Smooth muscle cell (in vitro differentiated cells): Measurements from ENCODE around the gene ZNF804A. TPM values are rescaled to one million over a fixed set of nuclear protein-coding genes. Genes with fewer than 3 reads are reported as not detected.

ENCODE experiments used
- DNase-seq: peaks from one replicate; lab custom pipeline; 2025; ENCODE audit not compliant: unreplicated experiment; lab: John Stamatoyannopoulos, UW
- H2AFZ ChIP-seq: fragments of 200-600 bp; sonication (generic); 2 replicates; pipeline ENCODE4 v1.6.0; 2016; ENCODE audit warnings: antibody characterized with exemption, low read depth, mild to moderate bottlenecking
- H3F3A ChIP-seq: fragments of 200-600 bp; sonication (generic); 2 replicates; pipeline ENCODE4 v1.6.0; 2017; ENCODE audit warnings: antibody characterized with exemption, low read depth
- H3K27ac ChIP-seq: fragments of 200-600 bp; sonication (generic); 2 replicates; pipeline ENCODE4 v1.5.1; 2016; ENCODE audit warnings: low read depth, mild to moderate bottlenecking
- H3K27me3 ChIP-seq: fragments of 200-600 bp; sonication (generic); 2 replicates; pipeline ENCODE4 v1.6.1; 2016; ENCODE audit warnings: low read depth, mild to moderate bottlenecking
- H3K36me3 ChIP-seq: fragments of 200-600 bp; sonication (generic); 2 replicates; pipeline ENCODE4 v1.5.1; 2016; ENCODE audit warnings: low read depth
- H3K4me1 ChIP-seq: fragments of 200-600 bp; sonication (generic); 2 replicates; pipeline ENCODE4 v1.5.1; 2016; ENCODE audit warnings: low read depth
- H3K4me2 ChIP-seq: fragments of 200-600 bp; sonication (generic); 2 replicates; pipeline ENCODE4 v1.6.0; 2016; ENCODE audit warnings: mild to moderate bottlenecking
- H3K4me3 ChIP-seq: fragments of 200-600 bp; sonication (generic); 2 replicates; pipeline ENCODE4 v1.5.1; 2016; ENCODE audit warnings: mild to moderate bottlenecking
- H3K79me2 ChIP-seq: fragments of 200-600 bp; sonication (generic); 2 replicates; pipeline ENCODE4 v1.6.0; 2016; ENCODE audit warnings: low read depth, mild to moderate bottlenecking
- H3K9ac ChIP-seq: fragments of 200-600 bp; sonication (generic); 2 replicates; pipeline ENCODE4 v1.6.0; 2016; ENCODE audit warnings: low read depth
- H3K9me3 ChIP-seq: fragments of 200-600 bp; sonication (generic); replicated peaks from 2 replicates; pipeline ENCODE4 v1.5.1; 2016; ENCODE audit warnings: low read depth
- H4K20me1 ChIP-seq: fragments of 200-600 bp; sonication (generic); 2 replicates; pipeline ENCODE4 v1.6.0; 2016; ENCODE audit warnings: low read depth
- WGBS: methylation state at CpG from one replicate; pipeline ENCODE4 v1.1.7; 2016; ENCODE audit warnings: low lambda C conversion rate; 5-methylcytosine and 5-hydroxymethylcytosine counted together
- polyA plus RNA-seq: library from polyadenylated mRNA; unstranded; fragments of >200 nt; fragmentation: Nextera tagmentation; extraction: Ambion mirVana; gene quantifications from 2 replicates; pipeline ENCODE4 v1.2.1, GENCODE V29; 2016
- total RNA-seq: library from RNA; depleted of rRNA; stranded (reverse); fragments of >200 nt; gene quantifications from 2 replicates; pipeline ENCODE4 v1.2.3, GENCODE V29; 2014
- TF ChIP-seq, protein P1 (sequence below): fragments of 200-600 bp; sonication (generic); IDR thresholded peaks from 2 replicates; pipeline ENCODE4 v1.5.1; 2017; ENCODE audit warnings: borderline replicate concordance, mild to moderate bottlenecking, antibody characterized with exemption; ENCODE audit not compliant: insufficient read depth, poor library complexity, severe bottlenecking

Gene ZNF804A
- total and polyA plus RNA-seq, 2 experiments from 2014 or later = 1.0 to 1.3 TPM

DNA sequence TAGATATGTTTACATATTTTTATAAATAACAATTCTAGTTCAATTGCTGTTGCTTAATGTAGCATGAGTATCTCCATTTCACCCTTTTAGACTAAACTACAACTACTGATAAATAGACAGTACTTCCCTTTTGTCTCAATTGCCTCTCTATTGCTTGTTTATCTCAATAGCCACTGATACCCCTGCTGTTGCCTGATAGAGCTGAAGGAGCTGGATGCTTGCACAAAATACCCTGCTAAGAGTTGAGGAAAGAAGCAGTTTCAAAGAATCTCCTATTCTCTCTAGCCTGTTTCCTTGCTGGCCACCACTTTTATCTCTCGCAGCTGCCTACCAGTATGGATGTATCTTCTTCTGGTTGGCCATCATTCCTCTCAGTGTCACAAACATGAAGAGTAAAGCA is 16.9 kb upstream of the ZNF804A start:
- no peaks in the 10 kb centered on the region for H3K4me1 ChIP-seq
- no peaks in the 10 kb centered on the region for H3K79me2 ChIP-seq
- H3K4me3 ChIP-seq = no peak overlapping the region
- H3K9me3 ChIP-seq = no peaks in the 10 kb centered on the region
- no peak overlapping the region for H3K27ac ChIP-seq
- no peaks in the 10 kb centered on the region for H3K27me3 ChIP-seq
- TF ChIP-seq, protein P1, sequence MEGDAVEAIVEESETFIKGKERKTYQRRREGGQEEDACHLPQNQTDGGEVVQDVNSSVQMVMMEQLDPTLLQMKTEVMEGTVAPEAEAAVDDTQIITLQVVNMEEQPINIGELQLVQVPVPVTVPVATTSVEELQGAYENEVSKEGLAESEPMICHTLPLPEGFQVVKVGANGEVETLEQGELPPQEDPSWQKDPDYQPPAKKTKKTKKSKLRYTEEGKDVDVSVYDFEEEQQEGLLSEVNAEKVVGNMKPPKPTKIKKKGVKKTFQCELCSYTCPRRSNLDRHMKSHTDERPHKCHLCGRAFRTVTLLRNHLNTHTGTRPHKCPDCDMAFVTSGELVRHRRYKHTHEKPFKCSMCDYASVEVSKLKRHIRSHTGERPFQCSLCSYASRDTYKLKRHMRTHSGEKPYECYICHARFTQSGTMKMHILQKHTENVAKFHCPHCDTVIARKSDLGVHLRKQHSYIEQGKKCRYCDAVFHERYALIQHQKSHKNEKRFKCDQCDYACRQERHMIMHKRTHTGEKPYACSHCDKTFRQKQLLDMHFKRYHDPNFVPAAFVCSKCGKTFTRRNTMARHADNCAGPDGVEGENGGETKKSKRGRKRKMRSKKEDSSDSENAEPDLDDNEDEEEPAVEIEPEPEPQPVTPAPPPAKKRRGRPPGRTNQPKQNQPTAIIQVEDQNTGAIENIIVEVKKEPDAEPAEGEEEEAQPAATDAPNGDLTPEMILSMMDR = no peak
- H3F3A ChIP-seq = no peaks in the 10 kb centered on the region
- DNase-seq = no peak
- no peak overlapping the region for H3K4me2 ChIP-seq
- H2AFZ ChIP-seq = no peak overlapping the region
- 75% methylated on average over 1 of the region's 1 CpG for WGBS
- H3K36me3 ChIP-seq = no peaks in the 10 kb centered on the region
- H3K9ac ChIP-seq = no peak overlapping the region
- no peaks in the 10 kb centered on the region for H4K20me1 ChIP-seq

DNA sequence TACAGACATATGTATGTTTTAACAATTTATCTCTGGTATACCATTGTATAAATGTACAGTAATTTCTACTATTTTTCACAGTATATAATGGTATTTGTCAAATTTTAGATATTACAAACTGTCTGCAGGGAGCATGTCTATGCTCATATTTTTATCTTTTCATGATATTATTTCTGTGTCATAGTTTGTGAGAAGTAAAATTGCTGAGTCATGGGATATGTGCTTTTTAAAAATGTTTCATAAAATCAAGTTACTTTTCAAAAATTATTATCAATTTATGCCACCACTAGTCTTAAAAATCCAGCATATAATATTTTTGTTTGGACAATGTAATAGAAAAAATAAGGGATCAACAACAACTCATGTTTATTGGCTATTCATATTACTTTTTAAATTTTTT is 9.1 kb upstream of the ZNF804A start:
- H3K9ac ChIP-seq = no peak overlapping the region

DNA sequence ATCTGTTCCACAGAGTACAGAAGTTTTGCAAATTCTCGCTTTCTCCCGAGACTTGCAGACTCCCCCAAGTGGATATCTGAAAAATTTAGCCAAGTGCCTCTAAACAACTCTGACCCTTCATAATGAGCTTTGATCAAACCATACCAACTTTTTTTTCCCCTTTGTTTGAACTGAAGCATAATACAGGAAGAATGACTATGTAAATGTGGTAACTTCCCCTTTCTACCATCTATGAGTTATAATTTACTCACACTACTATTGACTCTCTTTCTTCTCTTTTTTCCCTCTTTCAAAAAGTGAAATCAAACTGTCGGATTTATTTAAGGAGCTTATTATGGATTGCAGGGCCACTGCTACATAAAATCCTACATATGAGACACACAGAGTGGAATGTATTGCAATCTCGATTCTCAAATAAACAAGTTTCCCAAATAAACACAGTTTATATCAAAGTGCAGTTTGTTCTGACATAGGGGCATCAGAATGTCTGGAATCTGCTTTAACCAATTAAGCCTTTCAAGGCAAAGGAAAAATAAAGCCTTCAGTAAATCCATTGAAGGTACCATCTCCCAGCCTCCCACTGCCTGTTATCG is 1.4 kb upstream of the ZNF804A start:
- no peaks in the 10 kb centered on the region for H3K36me3 ChIP-seq
- no peaks in the 10 kb centered on the region for H3K9me3 ChIP-seq
- peak overlapping the region; percentile 83 for H3K4me3 ChIP-seq
- no peaks in the 10 kb centered on the region for H4K20me1 ChIP-seq
- whole genome bisulfite sequencing = 26% methylated on average over 5 of the region's 5 CpGs
- H3K4me1 ChIP-seq = peaks cover 7% of the 10 kb centered on the region
- peak overlapping the region; percentile 94 for H3K4me2 ChIP-seq
- peak overlapping the region; percentile 84 for H2AFZ ChIP-seq
- no peak for DNase-seq
- H3K27me3 ChIP-seq = peaks cover 5% of the 10 kb centered on the region
- H3K9ac ChIP-seq = peak overlapping the region; percentile 32
- TF ChIP-seq, protein P1 = no peak
- H3F3A ChIP-seq = no peaks in the 10 kb centered on the region
- H3K27ac ChIP-seq = peak overlapping the region; percentile 72
- H3K79me2 ChIP-seq = peaks cover 8% of the 10 kb centered on the region

More for the DNA sequence above, 9.1 kb upstream of the ZNF804A start:
- no peak overlapping the region for H3K4me3 ChIP-seq
- no peaks in the 10 kb centered on the region for H3K9me3 ChIP-seq
- no peaks in the 10 kb centered on the region for H4K20me1 ChIP-seq
- H3K36me3 ChIP-seq = no peaks in the 10 kb centered on the region
- TF ChIP-seq, protein P1 = no peak
- H2AFZ ChIP-seq = no peak overlapping the region
- H3K79me2 ChIP-seq = no peaks in the 10 kb centered on the region
- H3K27me3 ChIP-seq = no peaks in the 10 kb centered on the region
- H3F3A ChIP-seq = no peaks in the 10 kb centered on the region
- DNase-seq = no peak
- no peak overlapping the region for H3K27ac ChIP-seq
- no peaks in the 10 kb centered on the region for H3K4me1 ChIP-seq
- H3K4me2 ChIP-seq = no peak overlapping the region

DNA sequence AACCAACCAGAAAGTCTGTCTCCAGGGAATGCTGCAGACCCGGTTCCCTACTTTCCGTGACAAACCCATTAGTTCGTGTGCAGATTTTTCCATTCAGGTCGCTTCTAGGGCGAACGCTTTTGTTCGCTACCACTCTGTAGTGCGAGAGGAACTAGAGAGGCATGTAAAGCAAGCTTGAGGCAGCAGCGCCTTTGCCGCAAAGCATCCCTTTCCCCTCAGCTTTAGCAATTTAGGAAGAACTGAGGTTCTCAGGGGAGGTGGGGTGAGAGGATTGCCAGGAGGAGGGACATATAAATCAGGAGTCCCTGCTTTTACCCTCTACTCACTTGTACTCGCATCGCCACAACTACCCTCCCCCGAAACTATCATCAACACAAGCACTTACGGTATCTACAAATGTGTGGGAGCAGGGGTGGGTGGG is 748 bp upstream of the ZNF804A start:
- Histone ChIP-seq H3K9ac (peak overlapping the region; percentile 32), H3K9me3 (no peaks in the 10 kb centered on the region), H3K4me3 (peak overlapping the region; percentile 83), H3K4me1 (peaks cover 7% of the 10 kb centered on the region), H4K20me1 (no peaks in the 10 kb centered on the region), H3K27me3 (peaks cover 5% of the 10 kb centered on the region), H3F3A (no peaks in the 10 kb centered on the region), H3K36me3 (no peaks in the 10 kb centered on the region), H2AFZ (peak overlapping the region; percentile 84), H3K79me2 (peaks cover 15% of the 10 kb centered on the region), H3K27ac (peak overlapping the region; percentile 72), H3K4me2 (peak overlapping the region; percentile 94)
- TF ChIP-seq, protein P1 = no peak
- 3% methylated on average over 14 of the region's 14 CpGs for whole genome bisulfite sequencing
- DNase-seq = peak; percentile 42
